ENCODE data around the gene PAK1.
"Not testable (repeated sequence)": the region's sequence is repeated elsewhere in the genome, so short reads cannot be mapped to it uniquely, and the experiment has no call there.

Gene PAK1

DNA sequence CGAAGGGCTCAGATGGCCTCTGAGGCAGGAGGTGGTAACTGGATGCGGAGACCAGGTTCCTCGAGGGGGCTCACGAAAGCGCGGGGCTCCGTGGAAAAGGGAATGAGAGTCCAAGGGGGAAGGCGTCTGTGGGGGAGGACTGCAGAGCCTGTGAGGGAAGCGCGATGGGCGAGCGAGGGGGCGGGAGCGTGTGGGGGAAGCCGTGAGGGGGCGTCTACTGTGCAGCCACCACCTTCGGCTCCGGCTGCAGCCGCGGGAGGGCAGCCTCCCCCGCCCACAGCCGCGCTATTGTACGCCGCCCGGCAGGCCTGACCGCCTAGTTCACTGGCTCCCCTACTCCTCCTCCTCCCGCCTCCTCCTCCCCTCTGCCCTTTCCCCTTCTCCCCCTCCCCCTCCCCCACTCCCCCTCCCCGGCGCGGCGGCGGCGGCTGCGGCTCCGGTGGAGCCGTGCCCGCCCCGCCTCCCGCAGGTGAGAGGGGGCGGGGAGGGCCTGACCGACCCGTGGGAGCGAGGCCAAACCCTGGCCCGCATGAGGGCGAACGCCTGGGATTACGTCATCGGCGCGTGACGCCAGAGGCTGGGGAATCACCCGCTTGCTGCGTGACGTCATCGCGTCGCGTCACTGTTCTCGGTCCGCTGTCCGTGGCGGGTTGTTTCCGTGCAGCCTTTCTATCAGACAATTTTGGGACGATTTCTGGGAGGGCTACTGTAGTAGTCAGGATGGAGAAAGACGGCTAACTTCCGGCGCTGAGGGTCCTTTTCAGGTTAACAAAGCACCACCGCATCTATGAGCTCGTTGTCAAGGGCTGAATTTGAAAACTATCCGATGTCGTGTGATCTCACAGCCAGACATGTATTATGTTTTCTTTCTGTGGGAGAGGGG is at the start of gene PAK1:
Gene PAK1 (minus strand): TSS at position 294 of the 883 bp plus-strand sequence. CDS start 81,574 bp downstream, outside the sequence.
- peak; percentile 65 to 68 for DNase-seq (ENCODE audit: extremely low read depth in 1 of 2, low read depth in 1 of 2)

DNA sequence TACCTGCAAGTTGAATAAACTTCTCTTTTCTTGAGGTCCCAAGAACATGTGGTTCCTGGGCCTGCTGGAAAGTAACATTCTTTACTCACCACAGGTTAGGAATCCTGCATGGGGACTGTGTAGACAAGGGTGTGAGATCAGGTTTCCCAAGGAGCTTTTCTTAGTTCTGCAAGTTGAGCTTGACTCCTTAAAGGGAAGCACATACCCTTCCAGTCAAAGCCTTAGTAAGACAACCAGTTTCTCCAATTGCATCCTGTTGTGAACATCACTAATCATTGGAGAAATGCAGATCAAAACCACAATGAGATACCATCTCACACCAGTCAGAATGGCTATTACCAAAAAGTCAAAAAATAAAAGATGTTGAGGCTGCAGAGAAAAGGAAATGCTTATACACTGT is 48.3 kb upstream of the PAK1 start:
- DNase-seq (ENCODE audit: extremely low read depth in 1 of 2, low read depth in 1 of 2) = no peak

DNA sequence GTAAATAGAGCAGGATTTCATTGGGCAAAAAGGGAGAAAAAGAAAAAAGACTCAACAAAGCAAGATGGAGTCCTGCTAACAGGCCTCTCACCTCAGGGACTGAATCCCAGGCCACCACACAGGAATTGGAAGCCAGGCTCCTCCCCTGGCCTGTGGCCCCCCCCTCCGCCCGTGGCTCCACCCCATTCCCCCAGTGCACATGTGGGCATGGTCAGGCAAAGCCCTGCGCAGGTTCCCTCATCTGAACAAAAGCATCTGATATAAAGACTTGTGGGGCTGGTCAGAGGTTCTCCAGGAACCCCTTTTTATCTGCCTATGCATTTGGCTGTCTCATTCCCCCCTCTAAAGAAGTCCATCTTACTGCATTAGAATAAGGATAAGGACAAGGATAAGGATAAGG is 46.0 kb upstream of the PAK1 start:
- DNase-seq (ENCODE audit: extremely low read depth in 1 of 2, low read depth in 1 of 2) = no peak

DNA sequence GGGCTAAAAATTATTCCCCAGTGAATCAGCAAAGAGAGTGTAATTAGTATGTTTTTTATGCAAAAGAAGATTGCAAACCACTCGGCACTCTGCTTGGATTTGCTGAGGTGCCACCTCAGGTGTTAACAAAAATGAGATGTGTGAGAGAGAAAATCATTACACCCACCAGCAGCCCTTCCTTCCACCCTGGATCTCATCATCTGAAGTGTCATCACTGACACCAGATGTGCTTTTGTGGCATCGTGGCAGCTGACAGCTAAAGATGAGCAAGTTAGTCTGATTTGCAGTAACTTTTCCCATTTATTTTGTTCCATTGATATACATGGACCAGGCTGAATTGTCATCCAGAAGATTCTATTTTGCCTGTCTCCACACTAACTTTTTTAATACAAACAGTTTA is 44.6 kb upstream of the PAK1 start:
- no peak for DNase-seq (ENCODE audit: extremely low read depth in 1 of 2, low read depth in 1 of 2)

DNA sequence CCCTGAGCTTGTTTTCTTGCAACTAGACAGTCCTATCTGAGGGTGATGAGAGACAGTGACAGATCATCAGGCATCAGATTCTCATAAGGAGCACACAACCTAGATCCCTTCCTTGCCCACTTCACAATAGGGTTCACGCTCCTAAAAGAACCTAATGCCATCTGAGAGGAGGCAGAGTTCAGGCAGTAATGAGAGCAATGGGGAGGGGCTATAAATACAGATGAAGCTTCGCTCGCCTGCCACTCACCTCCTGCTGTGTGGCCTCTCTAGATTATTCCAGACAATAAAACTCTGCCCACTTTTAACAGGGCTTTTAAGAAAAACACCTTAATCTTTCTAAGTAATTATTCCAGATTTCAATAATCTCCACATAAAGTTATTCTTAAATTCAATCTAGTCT is 43.9 kb upstream of the PAK1 start:
- no peak for DNase-seq (ENCODE audit: extremely low read depth in 1 of 2, low read depth in 1 of 2)

DNA sequence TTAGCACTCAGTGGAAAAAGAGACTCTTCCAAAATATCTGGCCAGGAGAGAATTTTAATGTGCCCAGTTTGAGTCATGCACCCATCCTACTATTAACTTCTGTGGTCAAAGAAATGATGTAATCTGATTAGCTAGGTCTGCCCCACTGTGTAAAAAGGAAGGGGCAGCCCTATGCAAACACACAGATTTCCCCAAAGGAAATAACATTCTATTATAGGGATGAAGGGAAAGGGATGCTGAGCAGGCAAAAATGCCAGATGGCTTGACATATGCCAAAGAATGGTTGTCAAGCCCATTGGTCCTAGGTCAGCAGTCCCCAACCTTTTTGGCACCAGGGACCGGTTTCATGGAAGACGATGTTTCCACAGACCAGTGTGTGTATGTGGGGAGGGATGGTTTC is 43.3 kb upstream of the PAK1 start:
- DNase-seq (ENCODE audit: extremely low read depth in 1 of 2, low read depth in 1 of 2) = no peak

DNA sequence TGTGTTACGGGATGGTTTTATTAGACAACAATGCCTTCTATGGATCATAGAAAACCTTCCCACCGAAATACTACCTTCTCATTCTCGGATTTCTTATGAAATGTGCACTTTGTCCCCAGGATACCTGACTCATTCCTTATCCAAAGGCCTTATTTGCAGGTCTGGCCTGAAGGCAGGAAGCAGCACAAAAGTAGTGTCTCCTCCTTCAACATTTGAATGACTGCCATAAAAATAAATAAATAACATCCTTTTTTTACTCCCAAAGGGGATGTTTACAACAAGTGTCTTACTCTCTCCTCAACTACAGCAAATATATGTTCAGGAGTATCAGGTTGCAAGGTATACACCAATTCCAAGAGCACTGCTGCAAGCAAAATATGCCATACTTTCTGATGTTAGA is 41.6 kb upstream of the PAK1 start:
- no peak for DNase-seq (ENCODE audit: extremely low read depth in 1 of 2, low read depth in 1 of 2)

DNA sequence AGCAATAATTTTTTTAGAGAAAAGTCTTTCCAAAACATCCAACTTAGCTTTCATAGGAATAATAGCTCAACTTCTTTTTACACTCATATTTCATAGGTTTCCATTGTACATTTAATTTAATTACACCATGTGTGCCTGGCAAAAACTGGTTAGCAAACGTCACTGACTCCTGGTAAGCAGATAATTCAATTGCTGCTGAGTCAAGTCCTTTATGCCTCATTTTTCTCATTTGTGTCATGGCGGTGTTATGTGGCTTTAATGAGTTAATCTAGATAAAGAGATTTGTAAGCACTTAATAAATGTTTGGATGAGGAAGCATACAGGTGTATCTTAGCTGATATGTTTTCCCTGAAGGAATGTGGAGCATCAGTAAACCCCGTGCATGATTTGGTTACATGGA is 41.2 kb upstream of the PAK1 start:
- no peak for DNase-seq (ENCODE audit: extremely low read depth in 1 of 2, low read depth in 1 of 2)

DNA sequence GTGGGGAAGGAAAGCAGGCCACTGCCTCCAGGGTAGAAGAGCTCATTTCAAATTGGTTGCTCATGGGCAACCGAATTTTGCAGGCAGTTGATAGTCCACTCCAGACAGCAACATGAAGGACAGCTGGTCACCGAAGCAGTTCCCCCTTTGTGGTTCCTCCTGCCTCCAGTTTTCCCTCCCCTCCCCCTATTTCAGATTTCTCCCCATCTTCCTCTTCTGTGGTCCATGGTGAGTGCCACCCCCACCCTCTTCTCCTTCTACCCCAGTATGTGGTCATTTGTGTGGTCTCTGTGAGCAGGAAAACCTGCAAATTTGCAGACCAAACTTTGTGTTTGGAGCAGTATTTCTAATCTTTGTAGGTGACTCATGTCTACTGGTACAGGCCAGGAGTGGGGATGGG is 38.2 kb upstream of the PAK1 start:
- DNase-seq (ENCODE audit: extremely low read depth in 1 of 2, low read depth in 1 of 2) = no peak

DNA sequence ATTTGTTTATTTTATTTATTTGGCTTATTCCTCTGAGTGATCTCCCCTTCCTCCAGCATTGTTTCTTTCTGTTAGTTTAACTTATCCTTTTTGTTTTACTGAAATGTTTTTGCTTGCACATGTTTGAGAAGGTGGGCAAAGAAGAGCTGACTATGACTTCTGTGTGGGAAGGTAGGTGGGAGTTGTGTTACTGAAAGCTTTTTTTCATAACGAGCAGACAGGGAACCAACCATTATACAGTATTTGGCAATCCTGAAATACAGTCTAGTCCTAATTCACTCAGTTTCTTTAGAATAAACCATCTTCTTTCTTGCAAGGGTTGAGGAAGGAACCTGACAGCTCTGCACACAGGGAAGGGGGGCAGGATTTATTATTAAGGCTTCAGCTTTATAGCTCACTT is 37.0 kb upstream of the PAK1 start:
- DNase-seq (ENCODE audit: extremely low read depth in 1 of 2, low read depth in 1 of 2) = no peak

DNA sequence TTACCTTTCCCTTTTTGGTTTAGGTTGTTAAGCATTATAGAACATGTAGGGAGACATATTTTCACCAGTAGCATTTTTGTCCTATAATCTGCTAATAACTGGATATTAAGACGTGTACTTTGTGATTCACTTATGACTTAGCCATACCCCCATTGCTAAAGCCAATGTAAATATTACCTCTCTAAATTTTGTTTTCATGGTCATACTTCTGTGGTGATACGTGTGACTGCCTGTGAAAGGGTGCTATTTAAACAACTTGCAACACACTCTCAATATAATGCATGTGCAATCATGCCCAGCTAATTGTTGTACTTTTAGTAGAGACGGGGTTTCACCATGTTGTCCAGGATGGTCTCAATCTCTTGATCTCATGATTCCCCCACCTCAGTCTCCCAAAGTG is 36.2 kb upstream of the PAK1 start:
- no peak for DNase-seq (ENCODE audit: extremely low read depth in 1 of 2, low read depth in 1 of 2)

DNA sequence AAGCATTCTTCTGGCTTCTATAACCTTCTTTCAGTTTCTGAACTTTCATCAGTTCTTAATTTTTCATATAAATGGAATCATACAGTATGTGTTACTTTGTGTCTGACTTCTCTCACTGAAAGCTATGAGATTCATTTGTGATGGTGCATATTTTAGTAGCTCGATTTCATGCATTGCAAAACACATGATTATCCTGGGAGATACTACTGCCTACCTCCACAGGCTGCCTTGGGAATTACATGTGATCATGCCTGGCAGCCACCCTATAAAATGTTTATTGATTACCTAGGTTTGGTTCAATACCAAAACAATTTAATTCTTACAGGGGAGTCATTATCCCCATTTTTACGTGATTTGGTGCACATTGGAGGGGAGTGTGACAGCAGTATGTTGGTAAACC is 34.1 kb upstream of the PAK1 start:
- DNase-seq (ENCODE audit: extremely low read depth in 1 of 2, low read depth in 1 of 2) = no peak

DNA sequence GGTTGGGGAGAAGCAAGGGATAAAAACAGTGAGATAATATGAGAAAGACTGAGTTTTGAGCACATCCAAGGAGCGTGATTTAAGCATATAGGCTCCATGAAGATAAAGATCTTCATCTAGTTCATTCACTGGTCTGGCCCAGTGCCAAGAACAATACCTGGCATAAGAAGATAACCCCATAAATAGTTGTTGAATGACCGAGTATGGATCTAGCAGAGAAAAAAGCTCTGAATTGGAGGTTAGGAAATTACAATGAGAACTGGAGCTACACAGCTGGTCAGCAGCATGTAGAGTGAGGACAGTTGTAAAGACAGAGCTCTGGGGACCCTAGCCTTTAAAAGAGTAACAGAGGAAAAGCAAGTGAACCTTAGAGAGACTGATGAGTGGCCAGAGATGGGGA is 33.0 kb upstream of the PAK1 start:
- no peak for DNase-seq (ENCODE audit: extremely low read depth in 1 of 2, low read depth in 1 of 2)

DNA sequence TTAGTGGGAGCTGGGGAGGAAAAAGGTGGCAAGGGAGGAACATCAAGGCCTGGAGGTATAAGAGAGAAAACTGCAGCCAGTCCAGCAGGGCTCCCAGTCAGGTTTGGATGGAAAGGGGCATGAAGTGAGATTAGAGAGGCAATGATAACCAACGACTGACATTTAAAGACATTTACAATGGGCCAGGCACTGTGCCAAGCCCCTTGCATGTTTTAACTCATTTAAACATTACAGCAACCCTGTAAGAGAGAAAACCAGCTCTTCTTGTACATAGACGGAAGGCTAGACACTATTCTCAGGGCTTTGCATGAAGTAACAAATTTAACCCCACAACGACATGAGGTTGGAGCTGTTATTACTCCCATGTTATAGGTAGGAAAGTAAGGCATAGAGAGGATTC is 32.1 kb upstream of the PAK1 start:
- no peak for DNase-seq (ENCODE audit: extremely low read depth in 1 of 2, low read depth in 1 of 2)

DNA sequence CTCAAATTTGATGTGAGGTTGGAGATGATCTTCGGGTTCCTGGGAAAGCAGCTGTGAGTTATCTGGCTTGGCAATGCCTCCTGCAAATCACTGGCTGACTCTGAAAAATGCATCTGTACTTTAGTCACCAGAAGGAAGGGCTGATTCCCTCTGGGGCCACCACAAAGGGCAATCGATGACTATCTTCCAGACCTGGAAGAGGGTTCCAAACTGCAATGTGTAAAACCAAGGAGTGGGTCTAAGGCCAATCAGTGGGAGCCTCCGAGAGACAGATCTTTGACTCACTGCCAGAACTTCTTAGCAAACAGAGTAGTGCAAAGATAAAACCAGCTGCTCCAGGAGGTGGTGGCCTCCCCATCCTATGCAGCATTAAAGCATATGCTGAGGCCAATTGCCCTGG is 29.1 kb upstream of the PAK1 start:
- no peak for DNase-seq (ENCODE audit: extremely low read depth in 1 of 2, low read depth in 1 of 2)

DNA sequence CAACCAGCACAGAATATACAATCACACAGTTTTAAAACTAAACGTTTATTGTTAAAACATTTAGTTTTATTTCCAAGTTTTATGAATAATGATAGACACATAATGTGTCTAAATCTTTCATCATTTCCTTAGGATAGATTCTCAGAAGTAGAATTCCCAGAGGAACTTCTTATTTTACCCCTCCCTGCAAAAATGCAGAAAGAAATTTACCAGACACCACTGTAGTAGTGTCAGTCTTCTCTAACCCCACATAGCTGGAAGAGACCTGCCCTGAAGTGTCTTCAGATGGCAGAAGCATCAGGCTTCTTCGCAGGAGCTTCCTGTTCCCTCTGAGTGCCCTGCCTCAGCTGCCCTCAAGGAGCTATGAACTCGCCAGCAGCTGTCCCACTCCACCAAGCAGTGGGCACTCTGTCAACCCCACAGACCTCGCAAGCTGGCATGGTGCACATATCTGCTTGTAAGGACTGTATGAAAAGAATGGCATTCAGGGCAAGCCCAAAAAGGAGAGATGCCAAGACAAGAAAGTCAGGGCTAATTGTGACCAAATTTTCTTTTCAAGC is 28.5 kb upstream of the PAK1 start:
- no peak for DNase-seq (ENCODE audit: extremely low read depth in 1 of 2, low read depth in 1 of 2)

DNA sequence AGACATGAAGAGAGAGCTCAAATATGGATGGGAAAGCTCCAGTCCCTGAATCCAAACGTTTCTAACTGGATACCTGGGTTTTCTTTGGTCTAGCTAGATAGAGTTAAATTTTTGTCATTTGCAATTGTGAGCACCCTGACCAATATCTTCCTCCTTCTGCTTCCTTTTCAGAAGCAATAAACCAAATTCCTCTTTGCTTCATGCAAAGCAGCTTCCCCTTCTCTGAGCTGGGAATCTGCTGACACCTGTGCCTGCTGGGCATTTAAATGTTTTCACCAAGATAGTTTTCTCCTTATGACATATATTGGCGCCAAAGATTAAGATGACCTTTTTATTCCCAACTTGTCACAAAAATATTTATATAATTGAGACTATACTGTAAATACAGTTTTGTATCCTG is 27.9 kb upstream of the PAK1 start:
- DNase-seq (ENCODE audit: extremely low read depth in 1 of 2, low read depth in 1 of 2) = no peak

DNA sequence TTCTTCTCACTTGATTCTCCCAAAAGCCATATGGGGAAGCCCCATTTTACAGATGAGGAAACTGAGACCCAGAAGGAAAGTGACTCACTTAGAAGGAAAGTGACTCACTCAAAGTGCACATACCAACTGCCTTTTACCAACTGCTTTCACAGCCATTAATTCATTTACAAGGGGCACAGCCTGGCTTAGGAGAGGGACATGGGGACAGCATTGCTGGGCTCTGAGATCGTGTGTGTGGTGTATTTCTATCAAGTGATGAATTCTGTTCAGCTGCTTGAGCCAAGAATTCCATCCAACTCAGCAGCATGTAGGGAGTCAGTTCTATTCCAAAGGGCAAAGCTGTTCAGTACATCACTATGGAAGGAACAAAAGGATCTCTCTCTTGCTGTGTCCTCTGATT is 23.5 kb upstream of the PAK1 start:
- DNase-seq (ENCODE audit: extremely low read depth in 1 of 2, low read depth in 1 of 2) = no peak

DNA sequence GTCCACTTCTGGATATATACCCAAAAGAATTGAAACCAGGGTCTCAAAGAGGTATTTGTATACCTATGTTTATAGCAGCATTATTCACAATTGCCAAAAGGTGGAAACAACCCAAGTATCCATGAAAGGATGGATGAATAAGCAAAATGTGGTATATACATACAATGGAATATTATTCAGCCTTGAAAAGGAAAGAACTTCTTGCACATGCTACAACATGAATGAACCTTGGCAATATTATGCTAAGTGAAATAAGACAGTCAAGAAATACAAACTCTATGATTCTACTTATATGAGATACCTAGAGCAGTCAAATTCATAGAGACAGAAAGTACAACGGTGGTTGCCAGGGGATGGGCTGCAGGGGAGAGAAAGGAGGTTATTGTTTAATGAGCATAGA is 21.6 kb upstream of the PAK1 start:
- DNase-seq (ENCODE audit: extremely low read depth in 1 of 2, low read depth in 1 of 2) = no peak

DNA sequence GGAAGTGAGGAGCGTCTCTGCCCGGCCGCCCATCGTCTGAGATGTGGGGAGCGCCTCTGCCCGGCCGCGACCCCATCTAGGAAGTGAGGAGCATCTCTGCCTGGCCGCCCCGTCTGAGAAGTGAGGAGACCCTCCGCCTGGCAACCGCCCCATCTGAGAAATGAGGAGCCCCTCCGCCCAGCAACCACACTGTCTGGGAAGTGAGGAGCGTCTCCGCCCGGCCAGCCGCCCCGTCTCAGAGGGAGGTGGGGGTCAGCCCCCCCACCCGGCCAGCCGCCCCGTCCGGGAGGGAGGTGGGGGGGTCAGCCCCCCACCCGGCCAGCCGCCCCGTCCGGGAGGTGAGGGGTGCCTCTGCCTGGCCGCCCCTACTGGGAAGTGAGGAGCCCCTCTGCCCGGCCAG is 16.1 kb upstream of the PAK1 start:
- DNase-seq (ENCODE audit: extremely low read depth in 1 of 2, low read depth in 1 of 2) = not testable (repeated sequence)

DNA sequence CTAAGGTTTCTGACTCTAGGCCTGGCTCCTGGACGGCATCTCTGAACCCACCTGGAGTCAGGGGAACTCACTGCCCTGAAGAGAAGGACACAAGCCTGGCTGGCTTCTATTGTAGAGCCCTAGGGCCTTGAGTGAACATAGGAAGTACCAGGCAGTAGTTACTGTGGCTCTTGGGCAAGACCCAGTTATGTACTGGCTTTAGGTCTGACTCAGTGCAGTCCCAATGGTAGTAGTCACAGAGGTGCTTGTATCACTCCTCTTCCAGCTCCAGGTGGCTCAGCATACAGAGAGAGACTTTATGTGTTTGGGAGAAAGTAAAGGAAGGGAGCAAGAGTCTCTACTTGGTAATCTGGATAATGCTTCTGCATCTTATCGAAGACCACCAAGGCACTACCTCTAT is 13.9 kb upstream of the PAK1 start:
- no peak for DNase-seq (ENCODE audit: extremely low read depth in 1 of 2, low read depth in 1 of 2)

DNA sequence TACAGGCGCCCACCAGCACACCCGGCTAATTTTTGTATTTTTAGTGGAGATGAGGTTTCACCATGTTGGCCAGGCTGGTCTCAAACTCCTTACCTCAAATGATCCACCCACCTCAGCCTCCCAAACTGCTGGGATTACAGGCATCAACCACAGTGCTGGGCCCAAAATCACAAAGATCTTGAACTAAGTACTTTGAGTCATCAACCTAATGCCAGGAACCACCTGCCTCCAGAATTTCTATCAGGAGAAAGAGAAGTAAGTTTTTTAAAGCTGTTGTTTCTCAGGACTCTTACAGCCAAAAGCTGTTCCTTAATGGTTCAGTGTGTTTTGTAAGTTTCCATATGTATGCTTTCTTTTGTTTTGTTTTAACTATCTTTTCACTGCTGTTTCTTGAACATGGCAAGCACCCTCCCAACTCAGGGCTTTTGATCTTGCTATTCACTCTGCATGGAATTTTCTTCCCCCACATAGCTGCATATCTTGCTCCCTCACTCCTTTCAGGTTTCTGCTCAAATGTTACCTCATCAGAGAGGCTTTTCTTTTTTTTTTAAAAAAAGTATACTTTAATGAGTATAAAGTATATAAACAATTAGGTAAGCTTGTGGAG is 6.0 kb upstream of the PAK1 start:
- no peak for DNase-seq (ENCODE audit: extremely low read depth in 1 of 2, low read depth in 1 of 2)

Data from stimulated activated CD8-positive, alpha-beta memory T cell treated with anti-CD3 and anti-CD28 coated beads, Interleukin-7, amount 100 ng/mL, for 48 hours (primary cell).